WTC11 (cell line): ENCODE results near the gene EDEM2.

ENCODE experiments used
- CBFB ChIP-seq: sonication (generic); formaldehyde crosslinking; IDR thresholded peaks from 2 replicates; pipeline ENCODE4 v1.8.1; 2022; ENCODE audit warnings: mild to moderate bottlenecking, low read depth, missing genetic modification reagents
- TF ChIP-seq, protein P1 (sequence below): fragments of 200-600 bp; IDR thresholded peaks from 2 replicates; pipeline ENCODE4 v1.8.0; 2022; ENCODE audit warnings: antibody characterized with exemption
- TF ChIP-seq, protein P2 (sequence below): sonication (generic); formaldehyde crosslinking; IDR thresholded peaks from 2 replicates; pipeline ENCODE4 v1.8.0; 2022; ENCODE audit warnings: mild to moderate bottlenecking, missing genetic modification reagents
- TF ChIP-seq, protein P3 (sequence below): sonication (generic); formaldehyde crosslinking; IDR thresholded peaks from 2 replicates; pipeline ENCODE4 v1.8.0; 2023; ENCODE audit warnings: missing genetic modification reagents
- TF ChIP-seq, protein P4 (sequence below): sonication (generic); formaldehyde crosslinking; IDR thresholded peaks from 2 replicates; pipeline ENCODE4 v1.8.0; 2022; ENCODE audit warnings: mild to moderate bottlenecking, missing genetic modification reagents
- TF ChIP-seq, protein P5 (sequence below): sonication (generic); formaldehyde crosslinking; IDR thresholded peaks from 2 replicates; pipeline ENCODE4 v1.8.1; 2023; ENCODE audit warnings: mild to moderate bottlenecking, missing genetic modification reagents
- TF ChIP-seq, protein P6 (sequence below): sonication (generic); formaldehyde crosslinking; conservative IDR thresholded peaks from 2 replicates; pipeline ENCODE4 v1.8.1; 2023; ENCODE audit warnings: mild to moderate bottlenecking, low read depth, missing genetic modification reagents, moderate library complexity
- TF ChIP-seq, protein P7 (sequence below): fragments of 250-450 bp; sonication (Bioruptor Pico); IDR thresholded peaks from 2 replicates; pipeline ENCODE4 v1.9.0; 2021; ENCODE audit warnings: moderate library complexity, mild to moderate bottlenecking, inconsistent platforms, borderline replicate concordance

DNA sequence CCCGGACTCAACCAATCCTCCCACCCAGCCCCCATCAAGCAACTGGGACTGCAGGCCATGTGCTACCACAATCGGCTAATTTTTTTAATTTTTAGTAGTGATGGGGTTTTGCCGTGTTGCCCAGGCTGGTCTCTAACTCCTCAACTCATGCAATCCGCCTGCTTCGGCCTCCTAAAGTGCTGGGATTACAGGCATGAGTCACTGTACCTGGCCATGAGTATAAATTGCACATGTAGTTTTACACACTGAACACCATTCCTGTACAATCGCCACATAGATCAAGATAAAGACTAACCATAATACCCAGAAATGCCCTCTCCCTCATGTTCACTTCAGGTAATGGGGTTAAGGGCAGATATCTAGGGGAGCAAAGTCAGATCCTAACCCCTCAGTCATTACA is 80.9 kb downstream of the EDEM2 start:
- TF ChIP-seq, protein P1, sequence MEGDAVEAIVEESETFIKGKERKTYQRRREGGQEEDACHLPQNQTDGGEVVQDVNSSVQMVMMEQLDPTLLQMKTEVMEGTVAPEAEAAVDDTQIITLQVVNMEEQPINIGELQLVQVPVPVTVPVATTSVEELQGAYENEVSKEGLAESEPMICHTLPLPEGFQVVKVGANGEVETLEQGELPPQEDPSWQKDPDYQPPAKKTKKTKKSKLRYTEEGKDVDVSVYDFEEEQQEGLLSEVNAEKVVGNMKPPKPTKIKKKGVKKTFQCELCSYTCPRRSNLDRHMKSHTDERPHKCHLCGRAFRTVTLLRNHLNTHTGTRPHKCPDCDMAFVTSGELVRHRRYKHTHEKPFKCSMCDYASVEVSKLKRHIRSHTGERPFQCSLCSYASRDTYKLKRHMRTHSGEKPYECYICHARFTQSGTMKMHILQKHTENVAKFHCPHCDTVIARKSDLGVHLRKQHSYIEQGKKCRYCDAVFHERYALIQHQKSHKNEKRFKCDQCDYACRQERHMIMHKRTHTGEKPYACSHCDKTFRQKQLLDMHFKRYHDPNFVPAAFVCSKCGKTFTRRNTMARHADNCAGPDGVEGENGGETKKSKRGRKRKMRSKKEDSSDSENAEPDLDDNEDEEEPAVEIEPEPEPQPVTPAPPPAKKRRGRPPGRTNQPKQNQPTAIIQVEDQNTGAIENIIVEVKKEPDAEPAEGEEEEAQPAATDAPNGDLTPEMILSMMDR = no peak
- TF ChIP-seq, protein P2, sequence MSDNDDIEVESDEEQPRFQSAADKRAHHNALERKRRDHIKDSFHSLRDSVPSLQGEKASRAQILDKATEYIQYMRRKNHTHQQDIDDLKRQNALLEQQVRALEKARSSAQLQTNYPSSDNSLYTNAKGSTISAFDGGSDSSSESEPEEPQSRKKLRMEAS = no peak
- TF ChIP-seq, protein P3, sequence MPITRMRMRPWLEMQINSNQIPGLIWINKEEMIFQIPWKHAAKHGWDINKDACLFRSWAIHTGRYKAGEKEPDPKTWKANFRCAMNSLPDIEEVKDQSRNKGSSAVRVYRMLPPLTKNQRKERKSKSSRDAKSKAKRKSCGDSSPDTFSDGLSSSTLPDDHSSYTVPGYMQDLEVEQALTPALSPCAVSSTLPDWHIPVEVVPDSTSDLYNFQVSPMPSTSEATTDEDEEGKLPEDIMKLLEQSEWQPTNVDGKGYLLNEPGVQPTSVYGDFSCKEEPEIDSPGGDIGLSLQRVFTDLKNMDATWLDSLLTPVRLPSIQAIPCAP (CRISPR knock-in tag) = no peak
- TF ChIP-seq, protein P4, sequence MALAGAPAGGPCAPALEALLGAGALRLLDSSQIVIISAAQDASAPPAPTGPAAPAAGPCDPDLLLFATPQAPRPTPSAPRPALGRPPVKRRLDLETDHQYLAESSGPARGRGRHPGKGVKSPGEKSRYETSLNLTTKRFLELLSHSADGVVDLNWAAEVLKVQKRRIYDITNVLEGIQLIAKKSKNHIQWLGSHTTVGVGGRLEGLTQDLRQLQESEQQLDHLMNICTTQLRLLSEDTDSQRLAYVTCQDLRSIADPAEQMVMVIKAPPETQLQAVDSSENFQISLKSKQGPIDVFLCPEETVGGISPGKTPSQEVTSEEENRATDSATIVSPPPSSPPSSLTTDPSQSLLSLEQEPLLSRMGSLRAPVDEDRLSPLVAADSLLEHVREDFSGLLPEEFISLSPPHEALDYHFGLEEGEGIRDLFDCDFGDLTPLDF = no peak
- no peak for TF ChIP-seq CBFB (CRISPR knock-in tag)
- TF ChIP-seq, protein P5, sequence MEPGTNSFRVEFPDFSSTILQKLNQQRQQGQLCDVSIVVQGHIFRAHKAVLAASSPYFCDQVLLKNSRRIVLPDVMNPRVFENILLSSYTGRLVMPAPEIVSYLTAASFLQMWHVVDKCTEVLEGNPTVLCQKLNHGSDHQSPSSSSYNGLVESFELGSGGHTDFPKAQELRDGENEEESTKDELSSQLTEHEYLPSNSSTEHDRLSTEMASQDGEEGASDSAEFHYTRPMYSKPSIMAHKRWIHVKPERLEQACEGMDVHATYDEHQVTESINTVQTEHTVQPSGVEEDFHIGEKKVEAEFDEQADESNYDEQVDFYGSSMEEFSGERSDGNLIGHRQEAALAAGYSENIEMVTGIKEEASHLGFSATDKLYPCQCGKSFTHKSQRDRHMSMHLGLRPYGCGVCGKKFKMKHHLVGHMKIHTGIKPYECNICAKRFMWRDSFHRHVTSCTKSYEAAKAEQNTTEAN = no peak
- TF ChIP-seq, protein P6, sequence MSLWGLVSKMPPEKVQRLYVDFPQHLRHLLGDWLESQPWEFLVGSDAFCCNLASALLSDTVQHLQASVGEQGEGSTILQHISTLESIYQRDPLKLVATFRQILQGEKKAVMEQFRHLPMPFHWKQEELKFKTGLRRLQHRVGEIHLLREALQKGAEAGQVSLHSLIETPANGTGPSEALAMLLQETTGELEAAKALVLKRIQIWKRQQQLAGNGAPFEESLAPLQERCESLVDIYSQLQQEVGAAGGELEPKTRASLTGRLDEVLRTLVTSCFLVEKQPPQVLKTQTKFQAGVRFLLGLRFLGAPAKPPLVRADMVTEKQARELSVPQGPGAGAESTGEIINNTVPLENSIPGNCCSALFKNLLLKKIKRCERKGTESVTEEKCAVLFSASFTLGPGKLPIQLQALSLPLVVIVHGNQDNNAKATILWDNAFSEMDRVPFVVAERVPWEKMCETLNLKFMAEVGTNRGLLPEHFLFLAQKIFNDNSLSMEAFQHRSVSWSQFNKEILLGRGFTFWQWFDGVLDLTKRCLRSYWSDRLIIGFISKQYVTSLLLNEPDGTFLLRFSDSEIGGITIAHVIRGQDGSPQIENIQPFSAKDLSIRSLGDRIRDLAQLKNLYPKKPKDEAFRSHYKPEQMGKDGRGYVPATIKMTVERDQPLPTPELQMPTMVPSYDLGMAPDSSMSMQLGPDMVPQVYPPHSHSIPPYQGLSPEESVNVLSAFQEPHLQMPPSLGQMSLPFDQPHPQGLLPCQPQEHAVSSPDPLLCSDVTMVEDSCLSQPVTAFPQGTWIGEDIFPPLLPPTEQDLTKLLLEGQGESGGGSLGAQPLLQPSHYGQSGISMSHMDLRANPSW = no peak
- TF ChIP-seq, protein P7, sequence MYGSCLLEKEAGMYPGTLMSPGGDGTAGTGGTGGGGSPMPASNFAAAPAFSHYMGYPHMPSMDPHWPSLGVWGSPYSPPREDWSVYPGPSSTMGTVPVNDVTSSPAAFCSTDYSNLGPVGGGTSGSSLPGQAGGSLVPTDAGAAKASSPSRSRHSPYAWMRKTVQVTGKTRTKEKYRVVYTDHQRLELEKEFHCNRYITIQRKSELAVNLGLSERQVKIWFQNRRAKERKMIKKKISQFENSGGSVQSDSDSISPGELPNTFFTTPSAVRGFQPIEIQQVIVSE (CRISPR knock-in tag) = no peak
